ENCODE results near the gene PRR15L.
"Not testable (repeated sequence)": the region's sequence is repeated elsewhere in the genome, so short reads cannot be mapped to it uniquely, and the experiment has no call there.

The PRR15L gene

DNA sequence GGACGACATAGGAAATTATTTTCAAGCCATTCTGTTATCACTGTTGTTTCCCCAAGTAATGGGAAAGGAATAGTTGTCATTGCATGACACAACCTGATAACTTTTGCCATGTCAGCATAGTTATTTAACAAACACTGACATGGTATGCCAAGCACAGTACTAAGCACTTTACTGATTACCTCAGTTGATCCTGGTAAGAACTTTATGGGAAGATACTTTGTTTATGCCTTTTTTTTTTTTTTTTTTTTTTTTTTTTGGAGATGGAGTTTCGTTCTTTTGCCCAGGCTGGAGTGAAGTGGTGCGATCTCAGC, 32.0 kb downstream of the PRR15L start:
- H3K27ac Mint-ChIP-seq = no peak overlapping the region
- H3K27me3 Mint-ChIP-seq = no peaks in the 10 kb centered on the region
- no peak overlapping the region for H3K4me3 Mint-ChIP-seq
- ATAC-seq (replicated peaks) (no peak), DNase-seq (no peak)
- peaks cover 0 to 4% of the 10 kb centered on the region in 2 donors for H3K4me1 Mint-ChIP-seq
- peaks cover 35 to 54% of the 10 kb centered on the region in 2 donors for H3K36me3 Mint-ChIP-seq
- no peaks in the 10 kb centered on the region for H3K9me3 Mint-ChIP-seq

DNA sequence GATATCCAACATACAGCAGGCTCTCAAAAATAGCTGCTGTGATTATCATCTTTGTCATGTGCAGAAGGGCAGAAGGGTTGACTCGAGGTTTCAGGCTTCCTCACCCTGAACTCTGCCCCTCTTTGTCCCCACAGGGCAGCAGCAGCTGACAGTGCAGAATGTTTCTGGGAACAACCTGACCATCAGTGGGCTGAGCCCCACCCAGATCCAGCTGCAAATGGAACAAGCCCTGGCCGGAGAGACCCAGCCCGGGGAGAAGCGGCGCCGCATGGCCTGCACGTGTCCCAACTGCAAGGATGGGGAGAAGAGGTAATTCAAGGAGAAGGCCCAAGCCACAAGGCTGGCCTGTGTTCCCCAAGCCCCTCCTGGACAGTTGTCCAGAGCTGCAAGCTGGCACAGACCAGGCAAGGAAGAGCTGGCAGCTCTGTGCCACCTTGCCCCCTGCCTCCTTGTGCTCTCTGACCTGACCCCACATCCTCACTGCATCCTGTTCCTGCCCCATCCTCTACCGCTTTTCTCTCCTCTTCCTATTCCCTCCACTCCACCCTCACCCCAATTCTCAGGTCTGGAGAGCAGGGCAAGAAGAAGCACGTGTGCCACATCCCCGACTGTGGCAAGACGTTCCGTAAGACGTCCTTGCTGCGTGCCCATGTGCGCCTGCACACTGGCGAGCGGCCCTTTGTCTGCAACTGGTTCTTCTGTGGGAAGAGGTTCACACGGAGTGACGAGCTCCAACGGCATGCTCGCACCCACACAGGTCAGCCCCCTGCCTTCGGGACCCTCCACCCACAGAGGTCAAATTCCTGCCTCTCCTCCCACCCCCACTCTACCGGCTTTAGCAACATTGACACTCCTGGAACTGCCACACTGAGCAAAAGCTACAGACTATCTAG, 32.7 kb downstream of the PRR15L start:
- ATAC-seq (replicated peaks) (no peak), DNase-seq (no peak)
- peaks cover 0 to 4% of the 10 kb centered on the region in 2 donors for H3K4me1 Mint-ChIP-seq
- peaks cover 35 to 55% of the 10 kb centered on the region in 2 donors for H3K36me3 Mint-ChIP-seq
- H3K27me3 Mint-ChIP-seq = no peaks in the 10 kb centered on the region
- no peak overlapping the region for H3K27ac Mint-ChIP-seq
- no peak overlapping the region for H3K4me3 Mint-ChIP-seq
- H3K9me3 Mint-ChIP-seq = no peaks in the 10 kb centered on the region

DNA sequence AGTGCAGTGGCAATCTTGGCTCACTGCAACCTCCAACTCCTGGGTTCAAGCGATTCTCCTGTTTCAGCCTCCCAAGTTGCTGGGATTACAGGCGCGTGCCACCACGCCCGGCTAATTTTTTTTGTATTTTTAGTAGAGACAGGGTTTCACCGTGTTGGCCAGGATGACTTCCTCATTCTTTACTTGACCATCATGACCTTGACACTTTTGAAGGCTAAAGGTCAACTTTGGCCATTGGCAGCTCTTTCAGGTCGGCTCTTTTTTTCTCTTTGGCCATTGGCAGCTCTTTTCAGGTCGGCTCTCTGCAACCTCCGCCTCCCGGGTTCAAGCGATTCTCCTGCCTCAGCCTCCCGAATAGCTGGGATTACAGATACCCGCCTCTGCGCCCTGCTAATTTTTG, 37.8 kb downstream of the PRR15L start:
- not testable (repeated sequence) for H3K27me3 Mint-ChIP-seq; H3K4me3 Mint-ChIP-seq; H3K27ac Mint-ChIP-seq; ATAC-seq (replicated peaks); DNase-seq; H3K4me1 Mint-ChIP-seq; H3K9me3 Mint-ChIP-seq
- H3K36me3 Mint-ChIP-seq = peaks cover 29 to 44% of the 10 kb centered on the region in 2 donors

DNA sequence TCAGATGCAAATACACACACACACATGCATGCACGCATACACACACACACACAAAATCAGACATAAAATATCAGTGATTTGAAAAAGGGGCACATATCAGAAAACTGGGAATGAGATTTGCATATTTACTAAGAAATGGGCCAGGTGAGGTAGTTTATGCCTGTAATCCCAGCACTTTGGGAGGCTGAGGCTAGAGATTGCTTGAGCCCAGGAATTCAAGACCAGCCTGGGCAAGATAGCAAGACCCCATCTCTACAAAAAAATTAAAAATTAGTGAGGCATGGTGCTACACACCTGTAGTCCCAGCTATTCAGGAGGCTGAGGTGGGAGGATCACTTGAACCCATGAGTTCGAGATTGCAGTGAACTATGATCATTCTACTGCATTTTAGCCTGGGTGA, 38.7 kb downstream of the PRR15L start:
- Mint-ChIP-seq H3K4me3 (no peak overlapping the region), H3K4me1 (peaks cover 0 to 4% of the 10 kb centered on the region in 2 donors), H3K9me3 (no peaks in the 10 kb centered on the region), H3K27me3 (no peaks in the 10 kb centered on the region), H3K36me3 (peaks cover 29 to 46% of the 10 kb centered on the region in 2 donors), H3K27ac (no peak overlapping the region)
- no peak for ATAC-seq (replicated peaks)
- no peak for DNase-seq

- Mint-ChIP-seq H3K36me3 (peaks cover 25 to 42% of the 10 kb centered on the region in 2 donors), H3K4me3 (no peak overlapping the region), H3K27ac (no peak overlapping the region), H3K9me3 (no peaks in the 10 kb centered on the region), H3K4me1 (peaks cover 0 to 4% of the 10 kb centered on the region in 2 donors), H3K27me3 (no peaks in the 10 kb centered on the region)
- DNase-seq = no peak
- no peak for ATAC-seq (replicated peaks)
Measured at GRCh38 chr17:47918006-47918405, 39.7 kb downstream of the PRR15L start.

GRCh38 chr17:47917581-47917980, 40.1 kb downstream of the PRR15L start:
- no peaks in the 10 kb centered on the region for H3K9me3 Mint-ChIP-seq
- peaks cover 4 to 6% of the 10 kb centered on the region in 2 donors for H3K4me1 Mint-ChIP-seq
- no peak overlapping the region for H3K4me3 Mint-ChIP-seq
- no peak overlapping the region for H3K27ac Mint-ChIP-seq
- ATAC-seq (replicated peaks) (no peak), DNase-seq (no peak)
- no peaks in the 10 kb centered on the region for H3K27me3 Mint-ChIP-seq
- H3K36me3 Mint-ChIP-seq = peaks cover 26 to 43% of the 10 kb centered on the region in 2 donors

GRCh38 chr17:47916489-47917208, 41.0 kb downstream of the PRR15L start:
- peaks cover 6 to 11% of the 10 kb centered on the region in 2 donors for H3K4me1 Mint-ChIP-seq
- peaks cover 30 to 46% of the 10 kb centered on the region in 2 donors for H3K36me3 Mint-ChIP-seq
- H3K4me3 Mint-ChIP-seq = no peak overlapping the region
- no peak for DNase-seq
- H3K27ac Mint-ChIP-seq = no peak overlapping the region
- H3K9me3 Mint-ChIP-seq = no peaks in the 10 kb centered on the region
- no peaks in the 10 kb centered on the region for H3K27me3 Mint-ChIP-seq
- no peak for ATAC-seq (replicated peaks)

GRCh38 chr17:47915776-47916398, 41.8 kb downstream of the PRR15L start:
- no peak overlapping the region for H3K4me3 Mint-ChIP-seq
- H3K36me3 Mint-ChIP-seq = peaks cover 29 to 43% of the 10 kb centered on the region in 2 donors
- H3K9me3 Mint-ChIP-seq = no peaks in the 10 kb centered on the region
- ATAC-seq (replicated peaks) = no peak
- peaks cover 6 to 11% of the 10 kb centered on the region in 2 donors for H3K4me1 Mint-ChIP-seq
- no peak for DNase-seq
- H3K27me3 Mint-ChIP-seq = no peaks in the 10 kb centered on the region
- no peak overlapping the region for H3K27ac Mint-ChIP-seq

DNA sequence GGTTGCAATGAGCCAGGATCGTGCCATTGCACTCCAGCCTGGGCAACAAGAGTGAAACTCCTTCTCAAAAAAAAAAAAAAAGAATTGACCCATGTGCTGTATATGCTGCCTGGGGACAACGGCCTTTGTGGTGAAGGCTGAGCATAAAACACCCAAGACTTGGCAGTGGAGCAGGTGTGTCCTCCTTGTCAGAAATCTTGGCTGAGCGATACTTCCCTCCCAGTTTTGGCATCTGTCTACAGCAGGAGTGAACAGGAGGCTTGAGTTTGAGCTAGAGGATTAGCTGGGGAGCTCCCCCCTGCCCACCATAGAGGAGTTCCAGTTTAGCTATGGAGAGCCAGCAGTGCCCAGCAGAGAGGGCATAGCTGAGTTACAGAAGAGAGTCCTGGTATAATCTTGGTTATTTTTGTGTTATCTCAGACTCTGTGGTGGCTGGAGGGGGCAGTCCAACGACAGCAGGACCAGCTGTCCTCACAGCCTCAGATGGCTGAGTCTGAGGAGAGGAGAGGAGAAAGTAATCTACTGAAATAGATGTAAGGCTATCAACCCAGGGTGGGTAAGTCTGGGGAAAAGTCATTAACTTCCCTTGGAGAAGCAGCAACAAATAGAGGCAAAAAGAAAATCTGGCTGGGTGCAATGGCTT, 43.3 kb downstream of the PRR15L start:
- Mint-ChIP-seq H3K9me3 (no peaks in the 10 kb centered on the region), H3K4me3 (no peak overlapping the region), H3K36me3 (peaks cover 26 to 38% of the 10 kb centered on the region in 2 donors), H3K27me3 (no peaks in the 10 kb centered on the region), H3K4me1 (peaks cover 6 to 11% of the 10 kb centered on the region in 2 donors), H3K27ac (no peak overlapping the region)
- ATAC-seq (replicated peaks) = no peak
- no peak for DNase-seq

GRCh38 chr17:47913050-47913449, 44.6 kb downstream of the PRR15L start:
- Mint-ChIP-seq H3K27me3 (no peaks in the 10 kb centered on the region), H3K9me3 (no peaks in the 10 kb centered on the region), H3K4me1 (peaks cover 6 to 13% of the 10 kb centered on the region in 2 donors), H3K4me3 (no peak overlapping the region), H3K27ac (no peak overlapping the region), H3K36me3 (peaks cover 27 to 42% of the 10 kb centered on the region in 2 donors)
- ATAC-seq (replicated peaks) = no peak
- DNase-seq = no peak

GRCh38 chr17:47907932-47908562, 49.6 kb downstream of the PRR15L start:
- peak overlapping the region; percentile 81 for H3K27ac Mint-ChIP-seq
- ATAC-seq (replicated peaks) (no peak), DNase-seq (no peak)
- H3K27me3 Mint-ChIP-seq = no peaks in the 10 kb centered on the region
- no peaks in the 10 kb centered on the region for H3K9me3 Mint-ChIP-seq
- peaks cover 22 to 42% of the 10 kb centered on the region in 2 donors for H3K4me1 Mint-ChIP-seq
- peak overlapping the region; percentile 6 to 47 for H3K4me3 Mint-ChIP-seq
- H3K36me3 Mint-ChIP-seq = peaks cover 20 to 35% of the 10 kb centered on the region in 2 donors

DNA sequence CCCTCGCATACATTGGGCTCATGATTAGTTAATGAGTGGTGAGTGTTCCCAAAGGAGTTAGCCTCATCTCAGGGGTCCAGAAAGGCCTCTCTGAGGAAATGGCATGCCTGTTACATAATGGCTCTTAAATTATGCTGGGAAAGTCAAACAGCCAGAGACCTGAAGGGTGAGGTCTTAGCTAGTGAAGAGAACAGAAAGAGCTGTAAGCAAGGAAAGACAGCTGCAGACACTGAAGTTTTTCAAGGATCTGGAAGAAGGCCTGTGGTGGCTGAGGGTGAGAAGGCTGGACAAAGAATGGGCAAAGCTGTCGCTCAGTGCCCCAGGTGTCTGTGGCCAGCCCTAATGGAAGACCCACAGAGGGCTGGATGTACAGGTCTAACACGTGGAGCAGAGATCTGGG, 51.2 kb downstream of the PRR15L start:
- H3K4me3 Mint-ChIP-seq = peak overlapping the region in 1 of 2 donors; percentile 2
- H3K36me3 Mint-ChIP-seq = peaks cover 15 to 24% of the 10 kb centered on the region in 2 donors
- peaks cover 27 to 41% of the 10 kb centered on the region in 2 donors for H3K4me1 Mint-ChIP-seq
- H3K9me3 Mint-ChIP-seq = no peaks in the 10 kb centered on the region
- ATAC-seq (replicated peaks) (no peak), DNase-seq (no peak)
- H3K27me3 Mint-ChIP-seq = no peaks in the 10 kb centered on the region
- no peak overlapping the region for H3K27ac Mint-ChIP-seq

GRCh38 chr17:47905221-47905733, 52.4 kb downstream of the PRR15L start:
- peaks cover 15 to 24% of the 10 kb centered on the region in 2 donors for H3K36me3 Mint-ChIP-seq
- H3K4me1 Mint-ChIP-seq = peaks cover 29 to 41% of the 10 kb centered on the region in 2 donors
- H3K4me3 Mint-ChIP-seq = no peak overlapping the region
- H3K27ac Mint-ChIP-seq = no peak overlapping the region
- no peaks in the 10 kb centered on the region for H3K27me3 Mint-ChIP-seq
- ATAC-seq (replicated peaks) = no peak
- H3K9me3 Mint-ChIP-seq = no peaks in the 10 kb centered on the region
- no peak for DNase-seq

Measured in stimulated activated naive B cell treated with anti-CD40 and anti-IgM and Interleukin-4, amounts not matched to agents 10 μg/mL and 1 μg/mL and 100 μg/mL, for 72 hours (primary cell).